CD14-positive monocyte (primary cell): ENCODE results near the gene CHP2. TPM values are rescaled to one million over a fixed set of nuclear protein-coding genes. Genes with fewer than 3 reads are reported as not detected.
A peak's percentile ranks its signal among the peaks of the same experiment; 100 is the strongest.

Source experiments
- DNase-seq, 3 donors: peaks; one replicate each; pipeline ENCODE4 v3.0.0-alpha.2; 2011 to 2022
- H2AFZ ChIP-seq: 2 replicates; pipeline ENCODE4 v1.6.0; 2012; ENCODE audit warnings: mild to moderate bottlenecking, low read depth, low read length, inconsistent platforms; ENCODE audit not compliant: insufficient read depth, poor library complexity, severe bottlenecking
- H3K27ac ChIP-seq, 2 donors: 1 replicate in 1 of 2; 2 replicates in 1 of 2; pipeline ENCODE4 v1.5.1; 2012 to 2013; ENCODE audit warnings: low read length in 2 of 2, control low read depth in 1 of 2, inconsistent platforms in 1 of 2, low read depth in 1 of 2, mild to moderate bottlenecking in 1 of 2
- H3K27me3 ChIP-seq, 2 donors: one replicate each; pipeline versions ENCODE4 v1.6.0 to v1.6.1; 2011 to 2013; ENCODE audit warnings: low read length in 2 of 2; ENCODE audit not compliant: control insufficient read depth in 2 of 2, insufficient read depth in 2 of 2
- H3K36me3 ChIP-seq, 2 donors: replicated peaks in 1 of 2; 1 replicate in 1 of 2; 2 replicates in 1 of 2; pipeline versions ENCODE4 v1.5.1 to v1.6.1; 2012 to 2013; ENCODE audit warnings: low read length in 2 of 2, control low read depth in 1 of 2, inconsistent platforms in 1 of 2, mild to moderate bottlenecking in 1 of 2; ENCODE audit not compliant: insufficient read depth in 2 of 2, control insufficient read depth in 1 of 2
- H3K4me1 ChIP-seq, 2 donors: 1 replicate in 1 of 2; 2 replicates in 1 of 2; pipeline versions ENCODE4 v1.5.1 to v1.6.1; 2012 to 2013; ENCODE audit warnings: low read length in 2 of 2, control low read depth in 1 of 2, inconsistent platforms in 1 of 2, mild to moderate bottlenecking in 1 of 2, moderate library complexity in 1 of 2; ENCODE audit not compliant: insufficient read depth in 2 of 2, control insufficient read depth in 1 of 2
- H3K4me2 ChIP-seq: replicated peaks from 2 replicates; pipeline ENCODE3; 2012; ENCODE audit warnings: low read length, moderate library complexity, mild to moderate bottlenecking; ENCODE audit not compliant: poor library complexity, severe bottlenecking; ENCODE audit errors: extremely low read depth
- H3K4me3 ChIP-seq, 3 experiments: fragments of 200-600 bp in 1 of 3; sonication (generic) in 1 of 3; replicated peaks in 1 of 3; 1 replicate in 2 of 3; 2 replicates in 1 of 3; pipeline ENCODE4 v1.5.1; 2011 to 2013; ENCODE audit warnings: low read length in 3 of 3, mild to moderate bottlenecking in 3 of 3, control low read depth in 2 of 3, low read depth in 2 of 3, inconsistent platforms in 1 of 3, moderate library complexity in 1 of 3
- H3K79me2 ChIP-seq: 2 replicates; pipeline ENCODE4 v1.6.0; 2012; ENCODE audit warnings: mild to moderate bottlenecking, control low read depth, inconsistent platforms, low read length, moderate library complexity; ENCODE audit not compliant: insufficient read depth
- H3K9ac ChIP-seq: 2 replicates; pipeline ENCODE4 v1.6.0; 2017; ENCODE audit warnings: low read length, mild to moderate bottlenecking; ENCODE audit not compliant: insufficient read depth, poor library complexity, severe bottlenecking
- H3K9me3 ChIP-seq, 2 donors: replicated peaks in 1 of 2; 1 replicate in 1 of 2; 2 replicates in 1 of 2; pipeline versions ENCODE4 v1.5.1 to v1.6.1; 2012 to 2013; ENCODE audit warnings: low read length in 2 of 2, control low read depth in 1 of 2; ENCODE audit not compliant: control insufficient read depth in 1 of 2, insufficient read depth in 1 of 2
- H4K20me1 ChIP-seq: 2 replicates; pipeline ENCODE4 v1.6.0; 2012; ENCODE audit warnings: mild to moderate bottlenecking, low read length, control low read depth, moderate library complexity; ENCODE audit not compliant: insufficient read depth
- H3K27ac Mint-ChIP-seq, 7 donors: one replicate each; pipeline ENCODE4 v1.8.0; 2020; ENCODE audit warnings: mild to moderate bottlenecking in 7 of 7, mixed read lengths in 7 of 7, moderate library complexity in 6 of 7, inconsistent platforms in 2 of 7
- H3K27me3 Mint-ChIP-seq, 3 donors: one replicate each; pipeline ENCODE4 v1.8.0; 2021 to 2022; ENCODE audit warnings: low read depth in 3 of 3, mild to moderate bottlenecking in 3 of 3, mixed read lengths in 3 of 3, moderate library complexity in 3 of 3, inconsistent platforms in 1 of 3
- H3K36me3 Mint-ChIP-seq, 2 donors: one replicate each; pipeline ENCODE4 v1.8.0; 2020; ENCODE audit warnings: mixed read lengths in 2 of 2, inconsistent platforms in 1 of 2, mild to moderate bottlenecking in 1 of 2
- H3K4me1 Mint-ChIP-seq: one replicate; pipeline ENCODE4 v1.8.0; 2020; ENCODE audit warnings: mild to moderate bottlenecking, mixed read lengths
- H3K4me3 Mint-ChIP-seq, 2 donors: one replicate each; pipeline ENCODE4 v1.8.0; 2020; ENCODE audit warnings: mild to moderate bottlenecking in 2 of 2, mixed read lengths in 2 of 2, moderate library complexity in 1 of 2
- H3K9me3 Mint-ChIP-seq, 7 donors: one replicate each; pipeline ENCODE4 v1.8.0; 2020 to 2022; ENCODE audit warnings: mixed read lengths in 7 of 7, mild to moderate bottlenecking in 6 of 7, moderate library complexity in 6 of 7, inconsistent platforms in 2 of 7
- WGBS: methylation state at CpG from one replicate; pipeline ENCODE4 v1.1.5; 2013; ENCODE audit warnings: missing lambda C conversion rate; ENCODE audit not compliant: insufficient coverage; 5-methylcytosine and 5-hydroxymethylcytosine counted together
- intact Hi-C, 2 donors: fragments of 100-400 bp; cut with micrococcal nuclease; formaldehyde crosslinking; loops; one replicate each; pipeline versions ENCODE4 v1.15.0 to v1.15.1; 2023
- polyA plus RNA-seq, 3 donors: library from polyadenylated mRNA; depleted of rRNA in 1 of 3; unstranded in 2 of 3; stranded (reverse) in 1 of 3; fragments of 300-500 nt in 2 of 3; fragments of >200 nt in 1 of 3; fragmentation: Illumina TruSeq in 2 of 3; gene quantifications; 1 replicate in 2 of 3; 2 replicates in 1 of 3; pipeline ENCODE4 v1.2.3, GENCODE V29; 2012 to 2021
- TF ChIP-seq, protein P1 (sequence below): fragments of 200-600 bp; IDR thresholded peaks from one replicate; pipeline ENCODE4 v1.8.0; 2022; ENCODE audit warnings: antibody characterized with exemption, mild to moderate bottlenecking

Gene CHP2
- polyA plus RNA-seq, 3 donors, result not detected

DNA sequence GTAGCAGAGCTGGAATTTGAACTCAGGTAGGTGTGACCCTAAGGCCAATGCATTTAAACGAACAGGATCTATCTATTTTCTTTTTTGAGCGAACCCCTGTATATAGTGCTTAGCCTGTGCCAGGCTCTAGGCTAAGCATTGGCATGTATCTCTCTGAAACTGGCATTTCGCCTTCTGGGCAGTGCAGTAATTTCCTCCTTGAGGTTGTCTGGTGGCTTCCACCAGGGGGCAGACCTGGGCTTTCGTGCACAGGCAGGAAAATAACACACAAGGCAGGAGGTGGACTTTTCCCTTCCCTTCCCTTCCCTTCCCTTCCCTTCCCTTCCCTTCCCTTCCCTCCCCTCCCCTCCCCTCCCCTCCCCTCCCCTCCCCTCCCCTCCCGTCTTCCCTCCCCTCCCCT, 46.6 kb downstream of the CHP2 start:
- no peak overlapping the region for H3K4me2 ChIP-seq
- peaks cover 0 to 3% (median 0%) of the 10 kb centered on the region in 7 donors for H3K9me3 Mint-ChIP-seq

DNA sequence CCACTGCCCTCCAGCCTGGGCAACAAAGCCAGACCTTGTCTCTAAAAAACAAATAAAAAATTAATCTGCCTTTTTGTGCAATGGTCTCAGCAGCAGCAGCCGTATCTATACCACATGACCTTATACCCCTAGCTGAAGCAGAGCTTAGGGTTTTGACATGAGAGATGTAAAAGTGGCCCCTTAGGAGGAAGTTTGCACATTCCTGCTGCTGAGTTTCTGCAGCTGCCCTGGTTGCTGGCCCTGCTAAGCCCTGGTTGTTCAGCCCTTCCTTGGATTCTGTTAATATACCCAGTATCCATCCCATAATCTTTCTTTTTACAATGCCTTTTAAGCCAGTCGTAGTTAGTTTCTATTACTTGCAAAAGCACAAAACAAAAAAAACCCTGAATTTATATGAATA, 48.0 kb downstream of the CHP2 start:
- peaks cover 0 to 3% (median 0%) of the 10 kb centered on the region in 7 donors for H3K9me3 Mint-ChIP-seq
- intact Hi-C loops, result loop anchor here (1.0 to 10.0 kb wide), 5 partner anchors 52 to 702 kb away; no protein-coding TSS in a partner anchor
- no peak overlapping the region for H3K4me3 ChIP-seq

More for the DNA sequence above, 46.6 kb downstream of the CHP2 start:
- H3K79me2 ChIP-seq, result no peaks in the 10 kb centered on the region
- H3K36me3 Mint-ChIP-seq, result no peaks in the 10 kb centered on the region
- H3K9ac ChIP-seq, result no peak overlapping the region
- H3K9me3 ChIP-seq, result no peaks in the 10 kb centered on the region
- H3K4me3 ChIP-seq, result no peak overlapping the region
- no peak overlapping the region for H2AFZ ChIP-seq
- peak; percentile 63 to 72 (median 66) for DNase-seq
- intact Hi-C loops, result loop anchor here (2.0 to 10.0 kb wide), 4 partner anchors 53 to 703 kb away; no protein-coding TSS in a partner anchor
- 5% methylated on average over 2 of the region's 5 CpGs for WGBS
- H3K4me1 ChIP-seq, result peaks cover 2 to 9% of the 10 kb centered on the region in 2 donors
- H3K27ac ChIP-seq, result no peak overlapping the region
- peaks cover 18% of the 10 kb centered on the region for H3K4me1 Mint-ChIP-seq
- no peak overlapping the region for H3K4me3 Mint-ChIP-seq
- no peaks in the 10 kb centered on the region for H3K36me3 ChIP-seq
- TF ChIP-seq, protein P1, sequence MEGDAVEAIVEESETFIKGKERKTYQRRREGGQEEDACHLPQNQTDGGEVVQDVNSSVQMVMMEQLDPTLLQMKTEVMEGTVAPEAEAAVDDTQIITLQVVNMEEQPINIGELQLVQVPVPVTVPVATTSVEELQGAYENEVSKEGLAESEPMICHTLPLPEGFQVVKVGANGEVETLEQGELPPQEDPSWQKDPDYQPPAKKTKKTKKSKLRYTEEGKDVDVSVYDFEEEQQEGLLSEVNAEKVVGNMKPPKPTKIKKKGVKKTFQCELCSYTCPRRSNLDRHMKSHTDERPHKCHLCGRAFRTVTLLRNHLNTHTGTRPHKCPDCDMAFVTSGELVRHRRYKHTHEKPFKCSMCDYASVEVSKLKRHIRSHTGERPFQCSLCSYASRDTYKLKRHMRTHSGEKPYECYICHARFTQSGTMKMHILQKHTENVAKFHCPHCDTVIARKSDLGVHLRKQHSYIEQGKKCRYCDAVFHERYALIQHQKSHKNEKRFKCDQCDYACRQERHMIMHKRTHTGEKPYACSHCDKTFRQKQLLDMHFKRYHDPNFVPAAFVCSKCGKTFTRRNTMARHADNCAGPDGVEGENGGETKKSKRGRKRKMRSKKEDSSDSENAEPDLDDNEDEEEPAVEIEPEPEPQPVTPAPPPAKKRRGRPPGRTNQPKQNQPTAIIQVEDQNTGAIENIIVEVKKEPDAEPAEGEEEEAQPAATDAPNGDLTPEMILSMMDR, result peak; percentile 70
- H3K27ac Mint-ChIP-seq, result no peak overlapping the region
- H3K27me3 Mint-ChIP-seq, result peaks cover 2 to 7% (median 4%) of the 10 kb centered on the region in 3 donors
- no peaks in the 10 kb centered on the region for H3K27me3 ChIP-seq
- H4K20me1 ChIP-seq, result no peaks in the 10 kb centered on the region

More for the DNA sequence above, 48.0 kb downstream of the CHP2 start:
- no peak overlapping the region for H3K27ac ChIP-seq
- peaks cover 8 to 23% of the 10 kb centered on the region in 2 donors for H3K4me1 ChIP-seq
- no peak overlapping the region for H3K9ac ChIP-seq
- TF ChIP-seq, protein P1, result no peak
- WGBS, result no CpG with 5 or more reads among the region's 2 CpGs
- no peaks in the 10 kb centered on the region for H3K9me3 ChIP-seq
- H3K36me3 Mint-ChIP-seq, result no peaks in the 10 kb centered on the region
- no peaks in the 10 kb centered on the region for H4K20me1 ChIP-seq
- H3K27me3 Mint-ChIP-seq, result peaks cover 2 to 5% (median 2%) of the 10 kb centered on the region in 3 donors
- H3K4me1 Mint-ChIP-seq, result peaks cover 29% of the 10 kb centered on the region
- H3K27ac Mint-ChIP-seq, result no peak overlapping the region
- no peak overlapping the region for H3K4me2 ChIP-seq
- no peaks in the 10 kb centered on the region for H3K79me2 ChIP-seq
- DNase-seq, result no peak
- H3K4me3 Mint-ChIP-seq, result no peak overlapping the region
- H3K27me3 ChIP-seq, result no peaks in the 10 kb centered on the region
- no peak overlapping the region for H2AFZ ChIP-seq
- no peaks in the 10 kb centered on the region for H3K36me3 ChIP-seq
